Fibroblast of mammary gland (primary cell): ENCODE data around the gene G0S2.
A peak's percentile ranks its signal among the peaks of the same experiment; 100 is the strongest.
"Not testable (repeated sequence)": the region's sequence is repeated elsewhere in the genome, so short reads cannot be mapped to it uniquely, and the experiment has no call there.

Experiments used
- DNase-seq: peaks from one replicate; pipeline ENCODE4 v3.0.0-alpha.2; 2010; ENCODE audit warnings: low read depth
- H3K4me3 ChIP-seq: 2 replicates; pipeline ENCODE4 v1.5.1; 2011; ENCODE audit warnings: low read depth, mild to moderate bottlenecking, low read length, moderate library complexity; ENCODE audit not compliant: control insufficient read depth
- TF ChIP-seq, protein P1 (sequence below): conservative IDR thresholded peaks from 2 replicates; pipeline ENCODE4 v1.5.1; 2011; ENCODE audit warnings: low read depth, low read length, inconsistent platforms; ENCODE audit not compliant: control insufficient read depth, insufficient read depth

Gene G0S2

DNA sequence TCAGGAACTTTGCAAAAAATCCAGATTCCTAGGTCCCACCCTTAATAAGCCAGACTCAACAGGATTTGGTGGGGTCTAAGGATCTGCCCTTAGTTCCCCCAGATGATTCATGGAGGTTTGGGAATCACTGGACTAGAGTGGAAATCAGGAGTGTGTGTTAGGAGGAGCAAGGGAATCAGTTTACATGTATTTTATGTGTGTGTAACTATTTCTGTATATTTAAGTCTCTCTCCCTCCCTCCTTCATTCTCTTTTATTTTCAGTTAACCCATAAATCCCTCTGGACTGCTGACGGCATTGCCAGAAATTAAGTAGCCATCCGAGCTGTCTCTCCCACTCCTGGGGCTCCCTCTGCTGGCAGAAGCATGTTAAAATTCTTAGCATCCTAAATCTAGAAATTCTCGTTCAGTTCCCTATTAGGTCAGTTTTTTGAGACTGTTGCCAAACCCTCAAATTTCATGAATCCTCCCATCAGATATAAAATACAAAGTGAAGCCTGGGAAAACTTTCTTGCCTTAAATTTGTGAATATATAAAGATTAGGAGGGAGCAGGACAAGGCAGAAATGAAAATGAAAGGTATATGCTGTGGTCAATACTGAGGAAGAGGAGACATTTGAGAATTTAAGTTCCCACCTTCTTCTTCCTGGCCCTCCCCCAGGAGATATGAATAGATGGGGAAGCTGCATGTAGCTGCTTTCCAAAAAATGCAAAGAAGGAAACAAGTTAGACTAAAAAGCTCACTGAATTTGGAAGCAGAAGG is 17.7 kb downstream of the G0S2 start:
- H3K4me3 ChIP-seq: no peak overlapping the region
- peak; percentile 85 for DNase-seq
- TF ChIP-seq, protein P1, sequence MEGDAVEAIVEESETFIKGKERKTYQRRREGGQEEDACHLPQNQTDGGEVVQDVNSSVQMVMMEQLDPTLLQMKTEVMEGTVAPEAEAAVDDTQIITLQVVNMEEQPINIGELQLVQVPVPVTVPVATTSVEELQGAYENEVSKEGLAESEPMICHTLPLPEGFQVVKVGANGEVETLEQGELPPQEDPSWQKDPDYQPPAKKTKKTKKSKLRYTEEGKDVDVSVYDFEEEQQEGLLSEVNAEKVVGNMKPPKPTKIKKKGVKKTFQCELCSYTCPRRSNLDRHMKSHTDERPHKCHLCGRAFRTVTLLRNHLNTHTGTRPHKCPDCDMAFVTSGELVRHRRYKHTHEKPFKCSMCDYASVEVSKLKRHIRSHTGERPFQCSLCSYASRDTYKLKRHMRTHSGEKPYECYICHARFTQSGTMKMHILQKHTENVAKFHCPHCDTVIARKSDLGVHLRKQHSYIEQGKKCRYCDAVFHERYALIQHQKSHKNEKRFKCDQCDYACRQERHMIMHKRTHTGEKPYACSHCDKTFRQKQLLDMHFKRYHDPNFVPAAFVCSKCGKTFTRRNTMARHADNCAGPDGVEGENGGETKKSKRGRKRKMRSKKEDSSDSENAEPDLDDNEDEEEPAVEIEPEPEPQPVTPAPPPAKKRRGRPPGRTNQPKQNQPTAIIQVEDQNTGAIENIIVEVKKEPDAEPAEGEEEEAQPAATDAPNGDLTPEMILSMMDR: peak; percentile 89

DNA sequence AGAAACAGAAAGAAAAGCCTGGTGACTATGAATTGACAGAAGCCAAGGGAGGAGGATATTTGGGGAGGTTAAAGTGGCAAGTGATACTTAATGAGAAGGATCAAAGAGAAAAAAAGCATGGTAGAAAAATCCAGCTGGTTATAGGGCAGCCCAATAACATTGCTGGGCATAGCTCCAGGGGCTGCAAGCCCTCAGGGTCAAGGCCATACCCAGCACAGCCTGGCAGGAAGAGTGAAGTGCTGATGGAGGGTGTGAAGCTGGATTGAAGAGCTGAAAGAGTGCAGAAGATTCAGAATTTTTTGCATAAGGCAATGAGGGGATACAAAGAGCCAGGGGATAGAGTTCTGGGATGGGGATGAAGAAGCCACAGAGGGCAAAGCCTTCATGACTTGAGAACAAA is 21.5 kb downstream of the G0S2 start:
- DNase-seq: no peak
- H3K4me3 ChIP-seq: no peak overlapping the region
- TF ChIP-seq, protein P1: no peak

DNA sequence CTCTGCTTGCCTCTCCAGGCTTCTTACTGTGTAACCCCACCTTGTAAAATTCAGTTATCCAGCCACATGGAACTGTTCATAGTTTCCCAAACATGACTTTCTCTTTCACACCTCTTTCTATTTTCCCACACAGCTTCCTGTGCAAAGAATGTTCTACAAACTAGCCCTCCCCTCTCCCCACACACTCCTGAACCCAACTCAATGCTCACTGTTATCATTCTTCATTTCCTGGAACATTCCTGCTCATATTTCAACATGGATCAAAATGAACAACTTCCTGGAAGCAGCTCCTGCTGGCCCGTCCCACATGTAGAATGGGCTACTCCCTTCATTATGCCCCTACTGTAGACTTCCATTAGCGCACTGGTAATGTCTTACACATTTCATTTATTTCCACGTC is 21.9 kb downstream of the G0S2 start:
- DNase-seq: no peak
- TF ChIP-seq, protein P1: no peak
- no peak overlapping the region for H3K4me3 ChIP-seq

DNA sequence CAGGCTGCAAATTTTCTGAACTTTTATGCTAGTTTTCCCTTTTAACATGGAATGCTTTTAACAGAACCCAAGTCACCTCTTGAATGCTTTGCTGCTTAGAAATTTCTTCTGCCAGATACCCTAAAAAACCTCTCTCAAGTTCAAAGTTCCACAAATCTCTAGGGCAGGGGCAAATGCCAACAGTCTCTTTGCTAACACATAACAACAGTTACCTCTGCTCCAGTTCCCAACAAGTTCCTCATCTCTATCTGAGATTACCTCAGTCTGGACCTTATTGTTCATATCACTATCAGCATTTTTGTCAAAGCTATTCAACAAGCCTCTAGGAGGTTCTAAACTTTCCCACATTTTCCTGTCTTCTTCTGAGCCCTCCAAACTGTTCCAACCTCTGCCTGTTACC is 25.5 kb downstream of the G0S2 start:
- H3K4me3 ChIP-seq, DNase-seq: not testable (repeated sequence)

DNA sequence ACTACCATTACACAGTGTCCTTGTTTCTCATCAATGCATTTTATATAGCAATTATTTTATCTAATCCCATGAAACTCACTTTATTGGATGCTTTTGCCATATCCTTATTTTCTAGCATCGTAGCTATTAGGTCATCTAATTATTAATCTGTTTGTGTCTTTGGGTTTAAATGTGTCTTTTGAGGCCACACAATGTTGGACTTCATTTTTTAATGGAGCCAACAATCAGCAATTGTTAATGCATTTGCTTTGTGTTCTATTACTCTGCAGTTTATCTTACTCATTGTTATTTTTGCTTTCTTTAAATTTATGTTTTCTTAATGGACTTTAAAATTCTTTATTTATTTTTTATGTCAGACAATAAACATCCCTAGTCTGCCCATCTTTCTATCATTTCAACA is 27.6 kb downstream of the G0S2 start:
- H3K4me3 ChIP-seq: no peak overlapping the region
- TF ChIP-seq, protein P1: no peak
- no peak for DNase-seq

DNA sequence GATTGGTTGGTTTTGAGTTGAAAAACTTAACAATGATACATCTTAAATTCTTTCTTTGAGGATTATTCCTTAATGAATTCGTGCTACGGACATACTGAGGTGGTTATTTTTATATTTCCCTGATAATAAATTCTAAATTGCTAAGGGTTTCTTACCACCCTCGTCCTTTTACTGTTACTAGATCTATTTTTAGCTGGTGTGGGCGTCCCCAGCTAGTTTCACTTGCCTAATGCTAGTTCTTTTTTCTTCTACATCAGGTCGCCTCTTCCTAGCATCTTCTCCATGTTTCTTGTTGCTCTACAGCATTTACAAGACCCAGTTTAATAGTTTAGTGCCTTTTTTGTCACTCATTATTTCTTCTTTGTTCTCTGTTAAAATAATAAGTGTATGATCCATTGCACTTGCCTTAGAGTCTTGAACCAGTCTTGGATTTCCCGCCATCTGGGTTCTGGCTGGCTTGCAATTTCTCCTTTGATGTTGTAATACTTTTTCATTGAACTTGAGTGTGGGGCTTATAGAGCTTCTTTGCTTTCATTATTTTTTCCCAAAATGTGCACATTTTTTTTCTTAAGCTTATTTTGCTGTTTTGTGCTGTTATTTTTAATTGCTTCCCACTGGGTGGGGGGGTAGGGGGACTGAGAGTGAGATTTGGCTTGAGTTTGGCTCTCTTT is 28.8 kb downstream of the G0S2 start:
- TF ChIP-seq, protein P1: no peak
- DNase-seq: peak; percentile 25
- no peak overlapping the region for H3K4me3 ChIP-seq

DNA sequence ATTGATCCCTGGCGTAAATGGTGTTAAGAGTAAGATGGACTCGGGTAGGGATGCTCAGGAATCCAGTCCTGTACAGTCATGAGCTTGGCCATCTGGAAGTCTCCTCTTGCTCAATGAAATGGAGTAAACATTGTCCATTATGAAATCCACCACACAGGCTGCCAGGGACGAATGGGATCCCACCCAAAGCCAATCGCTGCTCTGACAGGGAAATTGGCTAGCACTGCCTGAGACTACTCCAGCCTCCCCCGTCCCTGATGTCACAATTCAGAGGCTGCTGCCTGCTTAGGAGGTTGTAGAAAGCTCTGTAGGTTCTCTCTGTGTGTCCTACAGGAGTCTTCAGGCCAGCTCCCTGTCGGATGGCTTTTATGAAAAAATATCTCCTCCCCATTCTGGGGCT is 29.4 kb downstream of the G0S2 start, which contains the start of gene HSD11B1:
Gene HSD11B1 (plus strand): TSS at position 263 of the 400 bp plus-strand sequence. CDS start 97 bp downstream, at position 360.
- TF ChIP-seq, protein P1: no peak
- H3K4me3 ChIP-seq: no peak within 1 kb of the TSS
- DNase-seq: peak; percentile 97
